GM19372 (cell line): ENCODE results near the gene ANKS6.

Experiments
- ATAC-seq: cut with Tn5 transposase; IDR thresholded peaks from one replicate; pipeline ENCODE4 v1.9.1; 2021; ENCODE audit warnings: mild to moderate bottlenecking, low read depth, moderate library complexity; ENCODE audit not compliant: unreplicated experiment

ANKS6 gene

DNA sequence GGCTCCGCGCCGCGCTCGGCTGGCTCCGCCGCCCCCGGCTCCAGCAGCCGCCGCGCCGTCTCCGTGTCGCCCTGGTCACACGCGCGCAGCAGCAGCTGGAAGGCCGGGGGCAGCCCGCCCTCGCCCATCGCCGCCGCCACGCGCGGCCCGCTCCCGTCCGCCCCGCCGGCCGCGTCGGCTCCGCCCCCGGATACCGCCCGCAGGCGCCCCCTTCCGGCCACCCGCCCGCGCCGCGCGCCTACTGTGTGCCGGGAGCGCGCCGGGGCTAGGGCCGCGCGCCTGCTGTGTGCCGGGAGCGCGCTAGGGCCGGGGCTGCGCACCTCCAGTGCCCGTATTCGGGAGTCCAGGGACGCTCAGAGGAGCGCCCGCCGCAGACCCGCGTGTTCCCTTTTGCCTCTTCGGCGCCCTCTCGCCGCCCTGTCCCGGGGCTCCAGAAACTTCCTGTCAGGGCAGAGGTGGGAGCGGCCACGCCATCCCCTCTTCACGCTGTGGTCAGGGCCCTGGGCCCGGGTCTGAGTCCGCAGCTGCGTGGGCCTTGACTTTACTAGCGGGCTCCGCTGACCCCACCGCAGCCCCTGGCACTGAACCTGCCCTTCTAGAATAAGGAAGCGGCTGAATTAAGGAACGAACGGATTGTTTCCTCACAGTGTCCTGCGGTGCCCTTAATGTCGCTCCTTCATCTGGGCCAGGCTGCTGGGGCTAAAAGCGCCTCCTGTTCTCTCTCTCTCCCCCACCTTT, at the start of gene ANKS6:
TSS of gene ANKS6 (minus strand) at position 192 of the 738 bp plus-strand sequence. CDS start at position 128, 64 bp downstream.
- peak; percentile 90 for ATAC-seq

DNA sequence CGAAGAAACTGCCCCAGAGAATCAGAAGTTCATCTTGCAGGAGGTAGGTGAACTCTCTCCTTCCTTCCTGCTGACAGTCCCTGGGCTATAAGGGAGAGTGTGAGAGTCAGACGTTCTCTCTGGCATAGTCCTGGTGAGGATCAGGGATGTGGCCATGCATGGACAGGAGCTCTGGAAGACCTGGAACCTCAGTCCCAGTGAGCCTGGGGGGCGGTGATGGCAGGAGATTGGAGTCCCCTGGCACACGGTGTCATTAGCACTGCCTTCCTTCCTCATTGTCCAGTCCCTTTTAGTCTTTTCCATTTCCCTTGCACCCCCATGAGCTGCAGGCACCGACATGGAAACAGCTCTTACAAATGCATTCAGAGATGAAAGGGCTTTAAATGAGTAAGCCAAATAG, 49.7 kb upstream of the ANKS6 start:
- ATAC-seq: no peak

DNA sequence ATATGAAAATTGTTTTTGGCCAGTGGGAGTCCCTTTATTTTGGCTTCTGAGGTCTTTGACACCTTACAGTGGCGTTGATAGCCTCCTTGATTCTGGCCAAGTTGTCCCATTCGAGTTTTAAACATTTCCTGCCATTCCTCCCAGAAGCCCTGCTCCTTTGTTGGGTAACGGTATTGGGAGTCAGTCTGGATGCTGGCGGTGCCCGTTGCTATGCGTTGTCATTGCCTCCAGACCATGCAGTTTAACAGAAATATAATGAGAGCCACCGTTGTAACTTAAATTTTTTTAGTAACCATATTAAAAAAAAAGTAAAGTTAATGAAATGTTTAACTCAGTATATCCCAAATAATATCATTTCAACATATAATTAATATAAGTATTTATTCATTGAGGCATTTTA, 46.2 kb upstream of the ANKS6 start:
- no peak for ATAC-seq

DNA sequence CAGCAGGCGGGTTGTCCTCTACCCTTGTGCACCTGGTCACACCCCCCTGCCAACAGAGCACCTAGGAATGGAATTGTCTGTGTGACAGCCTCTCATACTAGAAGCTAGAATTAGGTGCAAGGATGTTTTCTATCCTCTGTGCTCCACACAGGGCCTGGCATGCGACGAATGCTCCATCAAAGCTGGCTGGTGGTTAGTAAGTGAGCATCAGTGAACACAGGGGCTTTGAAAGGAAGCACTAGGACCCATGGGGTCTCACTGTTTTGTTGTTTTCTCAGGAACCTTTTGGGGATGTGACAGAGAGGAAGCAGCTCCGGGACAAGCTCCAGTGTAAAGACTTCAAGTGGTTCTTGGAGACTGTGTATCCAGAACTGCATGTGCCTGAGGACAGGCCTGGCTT, 43.4 kb upstream of the ANKS6 start:
- ATAC-seq: no peak

DNA sequence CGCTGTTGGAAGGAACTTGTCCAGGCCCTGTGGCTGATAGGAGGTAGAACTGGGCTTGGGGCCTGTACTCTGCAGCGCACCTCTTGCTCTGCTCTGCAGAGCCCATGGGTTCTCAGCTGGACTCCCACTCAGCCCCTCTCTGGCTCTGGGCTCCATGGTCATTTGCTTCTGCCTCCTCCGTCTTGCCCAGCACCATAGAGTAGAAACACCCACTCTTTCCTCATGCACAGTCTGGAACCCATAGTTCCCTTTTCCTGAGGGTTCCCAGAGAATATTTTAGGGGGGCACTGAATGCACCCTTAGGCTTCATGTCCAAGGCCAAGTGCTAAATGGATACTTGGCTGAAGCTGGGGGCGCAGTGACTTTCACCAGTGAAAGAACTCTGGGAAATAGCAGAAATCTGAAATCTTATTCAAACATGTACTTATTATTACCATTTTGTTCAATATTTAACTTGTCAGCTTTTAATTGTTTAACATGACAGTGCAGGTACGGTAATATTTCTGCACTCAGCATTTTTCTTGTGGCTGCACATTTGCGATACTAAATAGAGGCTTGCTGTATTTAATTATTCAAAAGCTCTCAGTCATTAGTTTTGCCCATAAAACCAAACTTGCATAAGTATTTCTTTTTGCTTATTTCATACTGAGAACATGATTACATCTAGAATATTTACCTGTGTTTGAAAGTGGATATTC, 42.7 kb upstream of the ANKS6 start:
- ATAC-seq: no peak

DNA sequence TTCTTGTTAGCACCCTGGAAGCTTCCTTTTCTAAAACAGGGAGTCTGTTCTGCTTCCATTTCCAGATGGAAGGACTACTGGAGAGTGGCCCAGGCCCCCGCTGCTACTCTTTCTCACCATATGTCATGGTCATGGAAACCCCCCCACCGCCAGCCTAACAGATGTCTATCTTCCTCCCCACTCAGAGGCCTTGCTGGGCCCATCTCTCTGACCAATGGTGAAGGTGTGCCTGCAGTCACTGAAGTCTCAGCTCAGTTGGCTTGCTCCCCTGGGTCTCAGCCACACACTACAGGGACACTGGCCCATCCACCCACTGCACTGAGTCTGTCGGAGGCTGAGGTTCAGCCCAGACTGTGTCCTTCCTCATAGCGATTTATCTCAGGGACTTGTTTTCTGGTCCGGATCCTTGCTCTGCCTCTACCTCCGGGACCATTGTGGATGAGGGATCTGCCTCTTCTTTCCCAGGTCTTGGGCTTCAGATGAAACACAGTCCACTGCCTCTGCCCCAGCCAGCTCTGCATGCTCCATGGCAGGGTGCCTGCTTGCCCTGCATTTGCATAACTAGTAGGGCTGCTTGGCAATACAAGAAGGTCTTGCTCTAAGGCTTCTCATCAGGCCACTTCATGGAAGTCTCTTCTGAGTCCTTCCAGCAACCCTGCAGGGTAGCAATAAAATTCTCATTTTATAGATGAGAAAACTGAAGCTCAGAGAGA, 42.0 kb upstream of the ANKS6 start:
- ATAC-seq: no peak

DNA sequence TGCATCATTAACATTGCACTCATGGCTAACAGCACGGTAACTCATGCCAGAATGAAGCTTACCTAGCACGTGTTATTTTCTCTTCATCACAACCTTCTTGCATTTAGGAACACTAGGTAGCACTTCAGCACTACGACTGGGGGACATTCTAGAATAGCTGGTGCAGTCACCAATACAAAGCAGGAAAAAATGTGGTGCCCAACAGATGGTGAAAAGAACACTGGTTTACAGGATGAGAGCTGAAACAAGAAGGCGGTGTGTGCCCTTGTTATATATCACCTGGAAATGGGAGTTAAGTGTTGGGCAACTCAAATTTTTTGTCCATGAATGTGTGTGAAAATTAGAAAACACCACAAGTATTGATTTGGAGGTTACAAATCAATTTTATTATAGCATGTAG, 41.2 kb upstream of the ANKS6 start:
- ATAC-seq: no peak

DNA sequence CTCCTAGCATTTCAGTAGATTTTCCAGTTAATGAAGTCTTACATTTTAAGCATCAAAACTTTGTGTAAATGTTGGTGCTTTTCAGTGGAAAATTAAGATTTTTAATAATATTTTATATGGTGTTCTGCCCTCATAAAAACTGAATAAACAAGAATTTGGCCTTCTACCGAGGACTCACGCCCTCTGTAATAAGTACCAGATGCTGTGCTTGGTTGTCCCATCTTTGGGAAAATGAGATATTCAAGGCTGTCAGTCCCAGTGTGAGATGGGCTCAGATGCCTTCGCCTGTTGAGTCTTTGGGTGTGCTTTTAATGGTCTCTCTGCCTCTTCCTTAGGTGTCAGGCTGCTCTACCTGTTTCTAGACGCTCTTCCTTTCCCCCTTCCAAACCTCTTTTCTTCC, 39.9 kb upstream of the ANKS6 start:
- ATAC-seq: no peak

DNA sequence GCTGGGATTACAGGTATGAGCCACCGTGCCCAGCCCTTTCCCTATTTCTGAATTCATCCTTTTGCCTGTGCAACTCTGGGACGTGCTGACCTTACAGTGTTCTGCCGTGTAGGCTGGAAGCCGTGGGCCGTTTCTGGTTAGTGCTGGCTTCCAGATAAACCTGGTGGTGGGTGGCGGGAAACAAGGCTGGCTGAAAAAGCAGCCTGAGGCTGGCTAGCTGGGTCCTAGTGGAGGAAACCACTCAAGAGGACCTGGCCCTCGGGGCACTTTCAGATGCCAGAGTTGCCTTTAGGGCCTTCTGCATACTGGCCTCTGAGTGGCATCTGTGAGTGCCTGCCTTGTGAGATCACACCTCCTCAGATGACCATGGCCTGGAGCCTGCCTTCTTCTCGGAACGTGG, 38.0 kb upstream of the ANKS6 start:
- ATAC-seq: no peak

DNA sequence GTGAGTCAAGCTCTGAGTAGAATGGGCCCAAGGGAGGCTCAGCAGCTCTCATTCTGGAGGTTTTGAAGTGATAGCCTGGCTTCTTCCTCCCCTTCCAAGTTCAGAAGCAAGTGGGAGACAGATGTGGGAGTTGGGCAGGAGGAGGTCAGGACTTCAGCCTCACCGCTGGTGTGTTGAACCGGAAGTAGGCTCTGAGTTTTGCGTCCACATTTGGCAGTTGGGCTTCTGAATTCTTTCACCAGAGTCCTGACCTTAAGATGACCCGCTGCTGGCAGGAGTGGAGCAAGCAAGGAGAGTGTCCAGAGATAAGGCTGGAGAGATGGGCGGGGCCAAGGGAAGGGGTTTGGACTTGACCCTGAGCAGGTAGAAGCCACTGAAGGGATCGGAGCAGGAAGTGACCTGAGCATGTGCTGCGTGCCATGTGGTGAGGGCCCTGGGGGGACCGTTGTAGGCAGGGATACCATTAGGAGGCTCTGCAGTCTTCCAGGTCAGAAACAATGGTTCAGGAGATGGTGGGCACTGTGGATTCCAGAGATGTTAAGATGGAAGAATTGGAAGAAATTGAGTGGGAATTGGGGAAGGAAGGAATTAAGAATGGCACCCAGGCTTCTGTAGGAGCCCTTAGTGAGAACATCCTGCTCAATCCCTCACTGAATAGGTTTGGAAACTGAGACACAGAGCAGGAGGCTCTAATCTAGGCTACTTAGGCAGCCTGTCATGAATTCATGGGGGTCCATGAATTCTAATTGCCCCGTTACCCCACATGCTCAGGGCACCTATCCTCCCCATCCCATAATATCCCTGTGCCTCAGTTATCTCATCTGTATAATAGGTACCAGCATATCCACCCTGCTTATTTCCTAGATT, 37.0 kb upstream of the ANKS6 start:
- ATAC-seq: no peak

DNA sequence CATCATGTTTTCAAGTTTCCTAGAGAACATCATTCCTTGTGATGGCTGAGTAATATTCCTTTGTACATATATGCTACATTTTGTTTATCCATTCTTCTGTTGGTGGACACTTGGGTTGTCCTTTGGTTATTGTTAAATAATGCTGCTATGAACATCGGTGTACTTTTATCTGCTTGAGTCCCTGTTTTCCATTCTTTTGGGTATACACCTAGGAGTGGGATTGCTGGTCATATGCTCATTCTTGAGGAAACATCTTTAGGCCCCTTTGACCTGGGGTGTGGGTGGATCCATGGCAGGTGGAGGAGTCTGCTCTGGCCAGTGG, 36.4 kb upstream of the ANKS6 start:
- no peak for ATAC-seq

DNA sequence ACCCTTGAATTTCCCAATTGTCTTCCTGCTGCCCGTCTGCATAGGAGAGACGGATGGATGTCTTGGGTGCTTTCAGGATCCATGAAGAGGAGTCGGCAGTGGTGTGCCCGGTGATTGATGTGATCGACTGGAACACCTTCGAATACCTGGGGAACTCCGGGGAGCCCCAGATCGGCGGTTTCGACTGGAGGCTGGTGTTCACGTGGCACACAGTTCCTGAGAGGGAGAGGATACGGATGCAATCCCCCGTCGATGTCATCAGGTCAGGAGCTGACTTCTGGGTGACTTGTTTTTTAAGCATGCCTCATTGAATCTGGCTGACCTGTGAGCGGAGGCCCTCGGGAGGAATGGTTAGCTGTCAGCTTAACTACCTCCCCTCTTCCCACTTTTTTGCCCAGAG, 35.3 kb upstream of the ANKS6 start:
- ATAC-seq: no peak

DNA sequence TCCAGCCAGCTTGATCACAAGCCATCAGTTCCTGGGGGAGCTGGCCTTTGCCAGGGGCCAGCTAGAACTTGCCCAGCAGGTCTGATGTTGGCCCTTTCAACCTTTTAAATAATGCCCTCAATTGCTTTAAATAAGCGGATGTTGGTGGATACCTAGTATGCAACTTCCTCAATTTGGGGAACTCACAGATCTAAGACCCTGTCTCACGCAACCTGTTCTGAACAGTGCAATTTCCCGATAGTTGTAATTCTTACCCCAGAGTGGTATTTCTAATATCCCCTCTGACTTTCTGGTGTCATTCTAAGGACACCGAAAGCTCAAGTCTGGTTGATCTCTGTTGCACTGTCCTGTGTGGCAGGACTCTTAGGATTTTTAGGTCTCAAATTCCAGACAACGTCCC, 34.2 kb upstream of the ANKS6 start:
- ATAC-seq: no peak

DNA sequence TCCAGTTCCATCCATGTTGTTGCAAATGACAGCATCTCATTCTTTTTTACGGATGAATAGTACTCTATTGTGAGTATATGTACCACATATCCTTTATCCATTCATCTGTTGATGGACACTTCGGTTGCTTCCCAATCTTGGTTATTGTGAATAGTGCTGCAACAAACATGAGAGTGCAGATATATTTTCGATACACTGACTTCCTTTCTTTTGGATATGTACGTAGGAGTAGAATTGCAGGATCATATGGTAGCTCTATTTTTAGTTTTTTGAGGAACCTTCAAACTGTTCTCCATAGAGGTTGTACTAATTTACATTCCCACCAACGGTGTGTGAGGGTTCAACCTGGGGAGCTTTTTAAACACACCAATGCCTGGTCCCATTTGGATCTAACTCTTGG, 33.4 kb upstream of the ANKS6 start:
- no peak for ATAC-seq

DNA sequence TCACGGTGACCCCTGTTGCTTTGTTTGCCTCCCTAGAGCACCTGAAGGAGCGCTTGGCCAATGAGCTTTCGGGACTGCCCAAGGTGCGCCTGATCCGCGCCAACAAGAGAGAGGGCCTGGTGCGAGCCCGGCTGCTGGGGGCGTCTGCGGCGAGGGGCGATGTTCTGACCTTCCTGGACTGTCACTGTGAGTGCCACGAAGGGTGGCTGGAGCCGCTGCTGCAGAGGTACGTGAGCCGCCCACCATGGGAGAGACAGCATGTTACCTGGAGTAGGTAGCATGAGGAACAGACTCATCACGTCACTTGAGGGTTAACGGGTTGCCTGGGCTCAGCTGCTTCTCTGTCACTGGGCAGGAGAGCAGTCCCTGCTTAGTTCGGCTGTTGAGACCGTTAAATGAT, 30.4 kb upstream of the ANKS6 start:
- no peak for ATAC-seq

DNA sequence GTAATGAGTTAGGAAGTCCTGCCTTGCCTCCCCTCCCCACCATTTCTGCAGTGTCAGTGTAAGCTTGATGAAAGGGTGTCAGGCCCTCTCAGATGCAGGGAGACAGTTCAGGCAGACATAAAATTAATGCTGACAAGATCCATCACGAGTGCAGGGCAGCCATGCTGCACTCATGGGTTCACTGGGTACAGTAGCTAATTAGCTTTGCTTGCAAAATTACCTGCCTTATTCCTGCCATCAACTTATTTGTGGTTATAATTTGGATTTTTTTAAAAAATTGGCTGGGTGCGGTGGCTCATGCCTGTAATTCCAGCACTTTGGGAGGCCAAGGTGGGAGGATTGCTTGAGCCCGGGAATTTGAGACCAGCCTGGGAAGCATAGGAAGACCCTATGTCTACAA, 29.1 kb upstream of the ANKS6 start:
- no peak for ATAC-seq

DNA sequence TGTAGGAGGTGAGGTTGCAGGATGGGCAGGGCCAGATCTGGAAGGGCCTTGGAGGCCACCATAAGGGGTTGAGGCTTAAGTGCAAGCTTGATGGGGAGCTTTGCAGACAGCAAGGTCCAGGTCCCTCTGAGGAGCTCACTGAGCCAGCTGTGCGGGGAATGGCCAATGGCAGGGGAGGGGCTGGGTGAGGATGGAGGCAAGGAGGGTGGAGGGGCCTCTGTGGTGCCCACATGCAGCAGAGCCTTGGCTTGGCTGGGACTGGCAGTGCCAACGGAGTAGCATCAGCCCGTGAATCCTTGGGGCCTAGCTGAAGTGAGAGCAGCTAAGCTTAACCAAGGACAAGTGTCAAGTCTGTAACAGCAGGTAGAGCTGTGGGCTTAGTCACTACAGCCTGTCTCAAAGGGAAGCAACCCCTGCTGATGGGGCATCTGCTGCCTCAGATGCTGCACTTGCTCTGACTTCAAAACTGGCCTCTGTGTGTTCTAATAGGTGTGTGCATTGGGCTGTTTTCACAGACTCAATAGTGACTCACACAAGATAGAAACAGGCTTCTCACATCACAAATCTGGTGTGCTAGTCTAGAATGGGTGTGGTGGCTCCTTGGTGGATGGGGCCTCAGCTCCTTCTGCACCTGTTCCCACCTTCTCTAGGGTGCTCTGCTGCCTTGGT, 27.4 kb upstream of the ANKS6 start:
- ATAC-seq: no peak

DNA sequence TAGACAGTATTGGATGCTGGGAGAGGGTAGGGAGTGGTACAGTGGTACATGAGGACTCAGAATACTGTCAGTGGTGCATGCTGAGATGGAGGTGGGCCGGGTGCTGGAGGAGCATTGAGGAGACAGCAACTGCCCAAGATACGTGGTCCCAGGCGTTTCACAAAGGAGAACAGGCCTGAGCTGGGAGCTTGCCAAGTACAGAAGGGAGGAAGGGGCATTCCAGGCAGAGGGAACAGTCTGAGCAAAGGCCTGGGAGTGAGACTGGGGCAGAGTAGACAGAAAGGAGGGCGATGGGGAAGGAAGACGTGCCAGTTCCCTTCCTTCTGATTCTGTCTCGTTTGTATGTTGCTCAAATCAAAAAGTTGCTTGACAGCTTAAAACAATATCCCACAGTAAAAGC, 26.3 kb upstream of the ANKS6 start:
- no peak for ATAC-seq

DNA sequence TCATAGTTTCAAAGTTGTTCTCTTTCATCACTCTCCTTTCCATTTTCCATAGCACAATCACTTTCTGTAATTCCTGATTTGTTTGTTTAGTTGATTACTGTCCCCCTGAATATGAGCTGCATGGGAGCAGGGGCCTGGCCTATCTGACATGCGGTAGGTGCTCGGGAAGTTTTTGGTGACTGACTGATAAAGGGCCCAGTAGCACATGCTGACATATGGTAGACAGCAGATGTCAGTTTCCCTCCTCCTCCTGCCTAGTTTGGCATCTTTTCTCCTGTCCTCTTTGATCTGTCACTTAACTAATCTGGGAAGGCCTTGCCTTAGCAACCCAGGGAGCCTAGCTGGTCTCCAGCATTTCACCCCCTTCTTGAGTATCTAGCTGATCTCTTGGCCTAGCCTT, 25.5 kb upstream of the ANKS6 start:
- ATAC-seq: no peak

DNA sequence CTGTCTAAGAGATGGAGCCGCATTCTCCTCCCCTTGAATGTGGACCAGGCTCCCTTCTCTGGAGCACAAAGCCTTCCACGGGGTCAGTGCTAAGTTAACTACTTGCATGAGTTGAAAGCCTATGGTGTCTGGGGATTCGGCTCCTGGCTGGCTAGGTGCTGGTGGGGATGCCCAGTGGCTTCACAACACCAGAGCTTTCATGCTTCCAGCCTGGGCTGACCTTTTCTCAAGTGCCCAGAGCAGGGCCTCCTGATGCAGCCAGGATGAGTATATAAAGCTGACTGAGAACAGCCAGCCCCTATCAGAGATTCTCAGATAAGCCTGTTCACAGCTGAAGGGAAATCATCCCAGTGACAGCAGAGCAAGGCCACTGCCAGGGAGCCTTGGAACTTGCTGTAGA, 22.9 kb upstream of the ANKS6 start:
- no peak for ATAC-seq
